Endothelial cell of umbilical vein (primary cell): ENCODE results near the gene MACO1. TPM values are rescaled to one million over a fixed set of nuclear protein-coding genes. Genes with fewer than 3 reads are reported as not detected.
"Not testable (repeated sequence)": the region's sequence is repeated elsewhere in the genome, so short reads cannot be mapped to it uniquely, and the experiment has no call there.

Source experiments
- BruUV-seq: library from RNA; stranded (reverse); fragments of 400-500 nt; replicated peaks from 2 replicates; lab custom pipeline; 2021; lab: Mats Ljungman, UMichigan
- CTCF ChIA-PET: fragments of 300-600, 350-600 bp; sonication (Branson Sonifier 250); formaldehyde crosslinking; loops from one replicate; lab custom pipeline; 2021; ENCODE audit warnings: antibody characterized with exemption, inconsistent platforms; lab: Charles Lee
- POLR2A ChIA-PET: fragments of 300-600, 350-600 bp; sonication (Branson Sonifier 250); formaldehyde crosslinking; loops from one replicate; lab custom pipeline; 2021; ENCODE audit warnings: antibody characterized with exemption, inconsistent platforms; lab: Charles Lee
- DNase-seq: peaks from one replicate; pipeline ENCODE4 v3.0.0-alpha.2; 2011; ENCODE audit warnings: low read depth, low spot score
- FAIRE-seq: peaks from 2 replicates; lab custom pipeline; 2011; peaks lifted over from hg19 to GRCh38; lab: Jason Lieb, UNC
- H2AFZ ChIP-seq: 2 replicates; pipeline ENCODE4 v1.6.0; 2012; ENCODE audit warnings: low read depth, low read length, control low read depth, inconsistent platforms
- H3K27ac ChIP-seq: 2 replicates; pipeline ENCODE4 v1.5.1; 2011; ENCODE audit warnings: low read depth, mild to moderate bottlenecking, control low read depth, low read length, moderate library complexity; ENCODE audit not compliant: insufficient read depth
- H3K27me3 ChIP-seq, 2 experiments: 2 replicates each; pipeline versions ENCODE4 v1.6.0 to v1.6.1; 2011; ENCODE audit warnings: low read length in 2 of 2, mixed read lengths in 1 of 2; ENCODE audit not compliant: control insufficient read depth in 2 of 2, insufficient read depth in 2 of 2
- H3K36me3 ChIP-seq, 2 experiments: 2 replicates in 1 of 2; 3 replicates in 1 of 2; pipeline ENCODE4 v1.5.1; 2011; ENCODE audit warnings: low read length in 2 of 2, mild to moderate bottlenecking in 1 of 2, moderate library complexity in 1 of 2; ENCODE audit not compliant: control insufficient read depth in 2 of 2, insufficient read depth in 2 of 2; ENCODE audit errors: extremely low read depth in 1 of 2
- H3K4me1 ChIP-seq: 3 replicates; pipeline ENCODE4 v1.5.1; 2011; ENCODE audit warnings: mild to moderate bottlenecking, low read length; ENCODE audit not compliant: control insufficient read depth, insufficient read depth; ENCODE audit errors: extremely low read depth
- H3K4me2 ChIP-seq: 2 replicates; pipeline ENCODE4 v1.6.1; 2011; ENCODE audit warnings: low read length, control low read depth, mixed read lengths; ENCODE audit not compliant: insufficient read depth
- H3K4me3 ChIP-seq, 3 experiments: fragments of 200-600 bp in 1 of 3; sonication (generic), shearing (Covaris generic) in 1 of 3; replicated peaks in 1 of 3; 2 replicates each; pipeline ENCODE4 v1.5.1; 2011 to 2016; ENCODE audit warnings: control low read depth in 3 of 3, low read length in 3 of 3, mild to moderate bottlenecking in 2 of 3, inconsistent platforms in 1 of 3, low read depth in 1 of 3, moderate library complexity in 1 of 3; ENCODE audit not compliant: insufficient read depth in 1 of 3
- H3K79me2 ChIP-seq: 2 replicates; pipeline ENCODE4 v1.6.0; 2012; ENCODE audit warnings: low read length, inconsistent platforms; ENCODE audit not compliant: control insufficient read depth, insufficient read depth
- H3K9ac ChIP-seq: replicated peaks from 2 replicates; pipeline ENCODE3; 2011; ENCODE audit warnings: low read length, control low read depth; ENCODE audit not compliant: insufficient read depth; ENCODE audit errors: extremely low read depth
- H3K9me1 ChIP-seq: replicated peaks from 3 replicates; pipeline ENCODE4 v1.6.0; 2011; ENCODE audit warnings: mild to moderate bottlenecking, low read length; ENCODE audit not compliant: control insufficient read depth, insufficient read depth; ENCODE audit errors: extremely low read depth
- H3K9me3 ChIP-seq: replicated peaks from 2 replicates; pipeline ENCODE4 v1.5.1; 2012; ENCODE audit warnings: low read length, inconsistent platforms; ENCODE audit not compliant: control insufficient read depth, insufficient read depth
- H4K20me1 ChIP-seq: replicated peaks from 2 replicates; pipeline ENCODE3; 2011; ENCODE audit warnings: mild to moderate bottlenecking, low read length; ENCODE audit not compliant: control insufficient read depth, insufficient read depth; ENCODE audit errors: extremely low read depth
- CTCF ChIP-seq, 2 donors: IDR thresholded peaks; 1 replicate in 1 of 2; 2 replicates in 1 of 2; pipeline ENCODE4 v1.5.1; 2011; ENCODE audit warnings: low read length in 2 of 2, mild to moderate bottlenecking in 2 of 2, moderate library complexity in 2 of 2, control low read depth in 1 of 2, inconsistent platforms in 1 of 2, low read depth in 1 of 2; ENCODE audit not compliant: insufficient read depth in 1 of 2; ENCODE audit errors: extremely low read depth in 1 of 2
- EZH2 ChIP-seq: IDR thresholded peaks from 2 replicates; pipeline ENCODE4 v1.6.1; 2012; ENCODE audit warnings: borderline replicate concordance, low read depth, mild to moderate bottlenecking, moderate library complexity, low read length, inconsistent platforms; ENCODE audit not compliant: severe bottlenecking
- FOS ChIP-seq: IDR thresholded peaks from 2 replicates; pipeline ENCODE4 v1.6.1; 2011; ENCODE audit warnings: mild to moderate bottlenecking, low read length, moderate library complexity, borderline replicate concordance; ENCODE audit not compliant: insufficient read depth
- GATA2 ChIP-seq: IDR thresholded peaks from 2 replicates; pipeline ENCODE4 v1.7.0; 2011; ENCODE audit warnings: low read depth, mild to moderate bottlenecking, moderate library complexity, mixed read lengths, low read length; ENCODE audit not compliant: insufficient read length, insufficient read depth
- JUN ChIP-seq: IDR thresholded peaks from 2 replicates; pipeline ENCODE4 v1.6.1; 2011; ENCODE audit warnings: borderline replicate concordance, low read depth; ENCODE audit not compliant: insufficient read length, insufficient read depth
- MAX ChIP-seq: IDR thresholded peaks from 2 replicates; pipeline ENCODE4 v1.6.1; 2011; ENCODE audit not compliant: insufficient read depth, insufficient read length
- MYC ChIP-seq: IDR thresholded peaks from one replicate; pipeline ENCODE4 v1.6.1; 2011; ENCODE audit warnings: mild to moderate bottlenecking, low read depth, low read length
- POLR2A ChIP-seq: IDR thresholded peaks from 2 replicates; pipeline ENCODE4 v1.6.1; 2012; ENCODE audit warnings: low read depth, mild to moderate bottlenecking, control low read depth, low read length
- POLR2AphosphoS5 ChIP-seq: IDR thresholded peaks from 2 replicates; pipeline ENCODE4 v1.6.1; 2012; ENCODE audit warnings: low read depth, mild to moderate bottlenecking, control low read depth, low read length, moderate library complexity; ENCODE audit not compliant: insufficient read depth
- dilution Hi-C: fragments of 300-500 bp; cut with MboI; formaldehyde crosslinking; loops from one replicate; pipeline ENCODE4 v1.15.0; 2019; ENCODE audit warnings: low sequenced_read_pairs; ENCODE audit not compliant: extremely low pct_ligation_motif_present
- intact Hi-C: fragments of 100-400 bp; cut with micrococcal nuclease; formaldehyde crosslinking; loops from one replicate; pipeline ENCODE4 v1.10.0; 2022
- polyA plus RNA-seq, 4 experiments: library from polyadenylated mRNA; depleted of rRNA in 3 of 4; stranded (reverse) in 3 of 4; unstranded in 1 of 4; fragments of >200 nt; gene quantifications; 2 replicates each; pipeline versions ENCODE4 v1.2.1 to v1.2.3, GENCODE V29; 2011 to 2012; ENCODE audit warnings: missing spikeins in 1 of 4
- total RNA-seq: library from RNA; stranded (reverse); gene quantifications from 2 replicates; pipeline ENCODE4 v1.2.3, GENCODE V29; 2021

Gene MACO1
- total and polyA plus RNA-seq, 2 donors (not counting 3 experiments of a cell fraction or from before 2014, with no cell fraction given) = 7.7 to 24.4 TPM

- Histone ChIP-seq H3K27ac (no peak overlapping the region), H4K20me1 (no peaks in the 10 kb centered on the region), H3K4me3 (no peak overlapping the region), H3K9ac (no peak overlapping the region), H3K4me1 (peaks cover 12% of the 10 kb centered on the region), H3K36me3 (peaks cover 2 to 5% of the 10 kb centered on the region in 2 experiments), H3K4me2 (no peak overlapping the region), H2AFZ (no peak overlapping the region), H3K27me3 (no peaks in the 10 kb centered on the region), H3K9me3 (no peaks in the 10 kb centered on the region), H3K79me2 (peaks cover 8% of the 10 kb centered on the region), H3K9me1 (no peaks in the 10 kb centered on the region)
- FAIRE-seq (no peak), DNase-seq (no peak)
- no TSS peak for BruUV-seq
- intact Hi-C loops = no loop called here
- dilution Hi-C loops = no loop called here
- TF ChIP-seq GATA2 (no peak), POLR2A (no peak), MAX (no peak), CTCF (IDR thresholded peaks at IDR 0.05; ENCODE audit: extremely low read depth in 1 of 2, insufficient read depth in 1 of 2, low read depth in 1 of 2, low read length in 2 of 2) (no peak), POLR2AphosphoS5 (no peak), FOS (no peak), MYC (no peak), EZH2 (no peak), JUN (no peak)
- ChIA-PET CTCF (no interaction called here), POLR2A (no interaction called here)
These were observed 29.3 kb downstream of the MACO1 start for GRCh38 chr1:25460020-25460419.

- CTCF ChIA-PET, H2AFZ ChIP-seq, H3K9me3 ChIP-seq, H3K79me2 ChIP-seq, H3K4me2 ChIP-seq, DNase-seq, H3K9me1 ChIP-seq, POLR2A ChIA-PET, H3K27me3 ChIP-seq, H3K36me3 ChIP-seq, dilution Hi-C loops, BruUV-seq, H4K20me1 ChIP-seq, H3K27ac ChIP-seq, H3K4me3 ChIP-seq, H3K9ac ChIP-seq, FAIRE-seq, intact Hi-C loops: not testable (repeated sequence)
- peaks cover 12% of the 10 kb centered on the region for H3K4me1 ChIP-seq
These were observed 30.1 kb downstream of the MACO1 start for GRCh38 chr1:25460816-25461215.
